ENCODE measurements around the gene AGAP1. TPM values are rescaled to one million over a fixed set of nuclear protein-coding genes. Genes with fewer than 3 reads are reported as not detected.
A peak's percentile ranks its signal among the peaks of the same experiment; 100 is the strongest.

AGAP1 gene
- total RNA-seq, 1 donor from 2014 or later: 21.1 TPM

DNA sequence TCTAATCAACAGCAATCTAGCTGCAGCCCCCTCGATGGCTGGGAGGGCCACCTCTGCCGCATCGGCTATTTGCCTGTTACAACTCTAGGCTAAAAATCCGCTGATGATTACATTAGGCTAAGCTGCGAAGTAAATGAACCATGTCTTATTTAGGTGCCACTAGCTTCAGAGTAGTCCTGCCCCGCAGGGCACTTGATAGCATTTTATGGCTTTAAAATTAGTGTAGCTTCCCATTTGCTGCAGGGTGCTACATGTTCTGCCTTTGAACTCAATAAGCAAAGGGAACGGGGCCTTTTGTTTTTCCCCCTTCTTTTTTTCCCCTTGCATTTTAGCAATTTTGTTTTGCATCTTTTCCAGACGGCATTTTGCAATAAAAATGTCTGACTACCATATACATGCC is 404.1 kb downstream of the AGAP1 start:
- H3K4me3 ChIP-seq: no peak overlapping the region
- no peaks in the 10 kb centered on the region for H3K36me3 ChIP-seq
- intact Hi-C loops (cut with DNase I): no loop called here
- DNase-seq (ENCODE audit: extremely low spot score in 2 of 2): peak in 1 of 2 donors; percentile 20
- no peaks in the 10 kb centered on the region for H3K27me3 ChIP-seq
- no peak overlapping the region for H3K27ac ChIP-seq
- H3K9me3 ChIP-seq: no peaks in the 10 kb centered on the region
- H3K4me1 ChIP-seq: no peaks in the 10 kb centered on the region
- TF ChIP-seq POLR2AphosphoS5 (IDR thresholded peaks at IDR 0.05; ENCODE audit: insufficient read depth in 1 of 2, low read depth in 1 of 2) (no peak), POLR2A (IDR thresholded peaks at IDR 0.05) (no peak)
- TF ChIP-seq, protein P1, sequence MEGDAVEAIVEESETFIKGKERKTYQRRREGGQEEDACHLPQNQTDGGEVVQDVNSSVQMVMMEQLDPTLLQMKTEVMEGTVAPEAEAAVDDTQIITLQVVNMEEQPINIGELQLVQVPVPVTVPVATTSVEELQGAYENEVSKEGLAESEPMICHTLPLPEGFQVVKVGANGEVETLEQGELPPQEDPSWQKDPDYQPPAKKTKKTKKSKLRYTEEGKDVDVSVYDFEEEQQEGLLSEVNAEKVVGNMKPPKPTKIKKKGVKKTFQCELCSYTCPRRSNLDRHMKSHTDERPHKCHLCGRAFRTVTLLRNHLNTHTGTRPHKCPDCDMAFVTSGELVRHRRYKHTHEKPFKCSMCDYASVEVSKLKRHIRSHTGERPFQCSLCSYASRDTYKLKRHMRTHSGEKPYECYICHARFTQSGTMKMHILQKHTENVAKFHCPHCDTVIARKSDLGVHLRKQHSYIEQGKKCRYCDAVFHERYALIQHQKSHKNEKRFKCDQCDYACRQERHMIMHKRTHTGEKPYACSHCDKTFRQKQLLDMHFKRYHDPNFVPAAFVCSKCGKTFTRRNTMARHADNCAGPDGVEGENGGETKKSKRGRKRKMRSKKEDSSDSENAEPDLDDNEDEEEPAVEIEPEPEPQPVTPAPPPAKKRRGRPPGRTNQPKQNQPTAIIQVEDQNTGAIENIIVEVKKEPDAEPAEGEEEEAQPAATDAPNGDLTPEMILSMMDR (IDR thresholded peaks at IDR 0.05): no peak

DNA sequence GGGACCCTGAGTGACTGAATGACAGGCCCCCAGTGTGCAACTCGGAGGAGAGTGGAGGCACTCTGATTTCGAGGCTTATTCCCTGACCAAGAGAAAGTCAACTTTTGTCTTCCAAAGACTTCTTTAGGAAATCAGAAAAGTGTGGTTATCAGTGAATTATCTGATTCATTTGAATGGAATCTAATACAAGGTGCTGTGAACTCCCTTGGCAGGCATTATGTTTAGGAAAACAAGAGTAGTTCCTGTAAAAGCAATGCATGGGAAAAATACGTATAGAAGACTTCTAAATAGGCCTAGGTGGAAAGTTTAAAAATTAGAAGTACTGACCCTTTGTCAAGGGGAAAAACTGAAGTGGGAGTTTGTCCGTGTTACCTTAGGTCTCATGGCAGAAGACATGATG is 404.9 kb downstream of the AGAP1 start:
- Histone ChIP-seq H3K27me3 (no peaks in the 10 kb centered on the region), H3K27ac (no peak overlapping the region), H3K36me3 (no peaks in the 10 kb centered on the region), H3K4me1 (no peaks in the 10 kb centered on the region), H3K4me3 (no peak overlapping the region), H3K9me3 (no peaks in the 10 kb centered on the region)
- no peak for TF ChIP-seq POLR2A (IDR thresholded peaks at IDR 0.05)
- TF ChIP-seq, protein P1 (IDR thresholded peaks at IDR 0.05): no peak
- no peak for TF ChIP-seq POLR2AphosphoS5 (IDR thresholded peaks at IDR 0.05; ENCODE audit: insufficient read depth in 1 of 2, low read depth in 1 of 2)
- no peak for DNase-seq (ENCODE audit: extremely low spot score in 2 of 2)
- intact Hi-C loops (cut with DNase I): no loop called here

- Histone ChIP-seq H3K27ac (no peak overlapping the region), H3K9me3 (no peaks in the 10 kb centered on the region), H3K27me3 (no peaks in the 10 kb centered on the region), H3K4me3 (no peak overlapping the region), H3K4me1 (no peaks in the 10 kb centered on the region), H3K36me3 (no peaks in the 10 kb centered on the region)
- DNase-seq (ENCODE audit: extremely low spot score in 2 of 2): peak in 1 of 2 donors; percentile 25
- intact Hi-C loops (cut with DNase I): no loop called here
- no peak for TF ChIP-seq POLR2A (IDR thresholded peaks at IDR 0.05)
- TF ChIP-seq POLR2AphosphoS5 (IDR thresholded peaks at IDR 0.05; ENCODE audit: insufficient read depth in 1 of 2, low read depth in 1 of 2): no peak
- TF ChIP-seq, protein P1 (IDR thresholded peaks at IDR 0.05): no peak
These were observed 406.8 kb downstream of the AGAP1 start for GRCh38 chr2:235900631-235901030.

- intact Hi-C loops (cut with DNase I): no loop called here
- no peaks in the 10 kb centered on the region for H3K9me3 ChIP-seq
- DNase-seq (ENCODE audit: extremely low spot score in 2 of 2): no peak
- no peaks in the 10 kb centered on the region for H3K36me3 ChIP-seq
- H3K4me3 ChIP-seq: no peak overlapping the region
- H3K4me1 ChIP-seq: no peaks in the 10 kb centered on the region
- TF ChIP-seq POLR2A (IDR thresholded peaks at IDR 0.05): no peak
- no peak for TF ChIP-seq POLR2AphosphoS5 (IDR thresholded peaks at IDR 0.05; ENCODE audit: insufficient read depth in 1 of 2, low read depth in 1 of 2)
- TF ChIP-seq, protein P1 (IDR thresholded peaks at IDR 0.05): no peak
- no peaks in the 10 kb centered on the region for H3K27me3 ChIP-seq
- no peak overlapping the region for H3K27ac ChIP-seq
These were observed 407.4 kb downstream of the AGAP1 start for GRCh38 chr2:235901243-235901642.

DNA sequence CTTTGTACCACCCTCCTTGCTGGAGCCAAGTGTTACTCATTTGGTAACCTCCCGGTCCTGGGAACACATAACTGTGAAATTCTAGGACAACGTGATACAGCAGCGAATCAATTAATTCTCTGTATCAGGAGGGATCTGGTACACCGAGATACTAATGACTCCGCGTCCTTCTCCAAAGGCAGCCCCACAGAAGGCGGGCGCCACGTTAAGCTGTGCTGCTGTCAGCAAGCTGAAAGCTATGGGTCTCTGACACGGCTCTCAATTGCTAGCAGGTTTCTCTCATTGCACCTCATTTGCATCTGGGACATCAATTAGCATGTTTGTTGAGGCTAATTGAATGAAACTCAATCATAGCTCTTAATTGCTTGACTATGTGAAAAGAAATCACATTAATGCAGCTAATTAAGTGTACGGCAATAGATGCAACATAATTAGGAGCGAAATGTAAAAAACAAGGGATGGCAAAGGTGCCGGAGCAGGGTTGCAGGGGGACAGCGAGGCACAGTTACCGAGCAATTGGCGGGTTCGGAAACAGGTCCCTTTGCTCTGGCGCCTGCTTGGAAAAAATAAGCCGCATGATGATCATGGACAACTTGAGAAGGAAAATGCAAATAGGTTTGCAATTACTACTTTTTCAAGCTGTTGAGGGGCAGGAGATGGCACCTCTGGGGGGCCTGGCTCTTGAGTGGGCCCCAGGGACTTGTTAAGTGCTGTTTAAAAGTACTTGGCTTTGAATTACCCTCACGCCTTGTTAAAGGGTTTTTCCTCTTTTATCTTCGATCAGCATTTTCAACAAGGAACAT is 410.1 kb downstream of the AGAP1 start:
- H3K36me3 ChIP-seq: no peaks in the 10 kb centered on the region
- H3K4me3 ChIP-seq: no peak overlapping the region
- H3K27ac ChIP-seq: no peak overlapping the region
- H3K9me3 ChIP-seq: no peaks in the 10 kb centered on the region
- no peaks in the 10 kb centered on the region for H3K27me3 ChIP-seq
- TF ChIP-seq POLR2AphosphoS5 (IDR thresholded peaks at IDR 0.05; ENCODE audit: insufficient read depth in 1 of 2, low read depth in 1 of 2) (no peak), POLR2A (IDR thresholded peaks at IDR 0.05) (no peak)
- TF ChIP-seq, protein P1 (IDR thresholded peaks at IDR 0.05): no peak
- intact Hi-C loops (cut with DNase I): no loop called here
- H3K4me1 ChIP-seq: no peaks in the 10 kb centered on the region
- DNase-seq (ENCODE audit: extremely low spot score in 2 of 2): peak in 1 of 2 donors; percentile 13

Measured in vagina (tissue), 2 donors.